ENCODE data around the gene TRANK1.
"Not testable (repeated sequence)": the region's sequence is repeated elsewhere in the genome, so short reads cannot be mapped to it uniquely, and the experiment has no call there.

Gene TRANK1

DNA sequence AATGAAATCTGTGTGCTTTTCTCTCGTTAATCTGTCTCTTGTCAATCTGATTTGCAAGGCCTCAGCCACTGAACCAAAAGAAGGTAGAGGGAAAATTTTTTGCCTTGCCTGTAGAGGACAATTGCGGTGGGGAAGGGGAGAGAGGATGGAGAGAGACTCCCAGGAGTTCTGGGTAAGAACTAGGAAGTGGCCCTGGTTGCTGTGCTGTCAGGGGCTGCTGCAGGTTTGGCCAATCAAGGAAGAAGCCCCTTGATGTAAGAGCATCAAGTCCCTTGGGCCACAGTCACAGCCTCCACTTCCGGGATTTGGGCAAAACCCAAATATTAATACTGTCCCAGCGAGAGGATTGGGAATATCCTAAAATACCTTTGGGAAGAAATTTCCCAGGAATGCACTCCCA lies 43.3 kb downstream of the TRANK1 start:
- no peaks in the 10 kb centered on the region for H3K9me3 ChIP-seq (ENCODE audit: control insufficient read depth in 1 of 2, low read length in 2 of 2)
- H3K27ac ChIP-seq (ENCODE audit: low read length) = no peak overlapping the region
- no peaks in the 10 kb centered on the region for H3K4me1 ChIP-seq (ENCODE audit: control insufficient read depth in 1 of 2, insufficient read depth in 2 of 2, low read length in 2 of 2)
- H3K36me3 ChIP-seq (ENCODE audit: control insufficient read depth in 1 of 2, insufficient read depth in 2 of 2, low read length in 2 of 2) = peaks cover 6 to 16% of the 10 kb centered on the region in 2 donors
- H3K4me3 ChIP-seq (ENCODE audit: low read depth in 1 of 2, low read length in 2 of 2) = no peak overlapping the region
- no peaks in the 10 kb centered on the region for H3K27me3 ChIP-seq (ENCODE audit: low read depth, low read length)

DNA sequence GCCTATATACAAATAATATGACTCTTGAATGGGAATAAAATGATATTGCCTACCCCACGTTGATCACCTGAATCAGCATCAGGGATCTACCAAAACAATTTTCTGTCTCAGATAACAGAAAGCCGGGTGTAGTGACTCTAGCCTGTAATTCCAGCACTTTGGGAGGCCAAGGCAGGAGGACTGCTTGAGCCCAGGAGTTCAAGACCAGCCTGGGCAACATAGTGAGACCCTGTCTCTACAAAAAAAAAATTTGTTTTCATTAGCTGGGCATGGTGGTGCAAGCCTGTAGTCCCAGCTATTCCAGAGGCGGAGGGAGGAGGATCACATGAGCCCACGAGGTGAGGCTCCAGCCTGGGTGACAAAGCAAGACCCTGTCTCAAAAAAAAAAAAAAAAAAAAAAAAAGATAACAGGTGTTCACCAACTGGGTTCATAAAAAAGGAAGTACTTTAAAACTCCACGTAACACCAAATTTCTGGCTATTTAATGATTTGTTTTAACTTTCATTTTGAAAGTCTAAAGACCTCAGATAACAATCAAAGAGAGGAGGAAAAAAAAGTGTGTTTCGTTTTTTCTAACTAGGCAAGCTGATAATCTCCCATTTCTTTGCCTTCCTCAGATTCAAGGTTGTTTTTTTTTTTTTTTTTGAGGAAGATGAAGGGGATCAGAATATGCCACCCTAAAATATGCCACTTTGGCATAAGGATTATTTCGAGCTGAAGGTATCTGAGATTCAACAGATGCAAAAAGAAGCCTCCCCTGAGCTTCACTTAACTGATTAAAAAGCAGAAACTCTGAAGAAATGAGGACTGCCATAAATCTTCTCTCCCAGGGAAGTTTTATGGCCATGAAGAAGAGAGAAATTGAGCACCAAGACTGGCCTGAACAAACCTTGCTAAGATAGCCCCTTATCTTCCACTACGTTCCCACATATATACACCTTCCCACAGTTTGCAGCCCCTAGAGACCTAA lies 44.1 kb downstream of the TRANK1 start:
- no peaks in the 10 kb centered on the region for H3K4me1 ChIP-seq (ENCODE audit: control insufficient read depth in 1 of 2, insufficient read depth in 2 of 2, low read length in 2 of 2)
- H3K27me3 ChIP-seq (ENCODE audit: low read depth, low read length) = no peaks in the 10 kb centered on the region
- H3K4me3 ChIP-seq (ENCODE audit: low read depth in 1 of 2, low read length in 2 of 2) = no peak overlapping the region
- H3K36me3 ChIP-seq (ENCODE audit: control insufficient read depth in 1 of 2, insufficient read depth in 2 of 2, low read length in 2 of 2) = peaks cover 6 to 16% of the 10 kb centered on the region in 2 donors
- no peak overlapping the region for H3K27ac ChIP-seq (ENCODE audit: low read length)
- H3K9me3 ChIP-seq (ENCODE audit: control insufficient read depth in 1 of 2, low read length in 2 of 2) = no peaks in the 10 kb centered on the region

DNA sequence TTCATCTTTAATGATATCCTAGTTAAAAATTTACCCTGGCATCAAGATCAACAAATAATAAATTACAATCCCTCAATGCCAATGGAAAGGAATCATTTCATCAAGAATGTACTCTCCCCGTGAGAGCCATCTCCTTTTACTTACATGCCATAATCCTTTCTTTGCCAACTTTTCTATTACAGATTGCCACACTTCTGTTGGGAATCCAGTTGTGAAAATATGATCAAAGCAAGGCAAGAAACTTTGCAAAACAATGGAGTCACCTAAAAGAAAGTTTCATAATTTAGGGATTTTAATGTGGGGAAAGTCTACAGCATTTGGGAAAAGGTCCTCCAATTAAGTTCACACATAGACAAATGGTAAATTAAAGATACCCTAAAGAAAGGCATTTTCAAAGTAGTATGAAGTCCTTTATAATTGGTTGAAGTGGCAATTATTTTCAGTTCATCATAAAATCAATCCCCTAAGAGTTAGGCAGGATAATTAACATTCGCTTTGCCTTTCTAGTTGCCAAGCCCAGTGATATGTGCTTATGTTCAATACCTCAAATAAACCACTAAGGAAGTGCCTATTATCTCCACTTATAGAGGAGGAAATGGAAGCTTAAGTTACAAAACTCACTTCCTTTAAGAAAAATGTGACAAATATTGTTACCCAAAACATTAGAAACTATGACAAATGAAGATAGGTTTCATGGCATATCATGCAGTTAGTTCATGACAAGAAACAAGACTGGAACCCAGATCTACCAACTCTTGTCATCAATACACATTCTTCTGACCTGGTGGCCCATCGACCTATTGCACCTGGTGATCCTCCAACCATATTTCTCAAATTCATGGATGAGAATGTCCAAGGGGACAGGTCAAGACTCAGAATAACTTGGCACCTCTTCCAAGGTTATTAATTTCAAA lies 49.1 kb downstream of the TRANK1 start:
- Histone ChIP-seq H3K4me1 (ENCODE audit: control insufficient read depth in 1 of 2, insufficient read depth in 2 of 2, low read length in 2 of 2) (peaks cover 0 to 7% of the 10 kb centered on the region in 2 donors), H3K27ac (ENCODE audit: low read length) (no peak overlapping the region), H3K27me3 (ENCODE audit: low read depth, low read length) (no peaks in the 10 kb centered on the region), H3K4me3 (ENCODE audit: low read depth in 1 of 2, low read length in 2 of 2) (no peak overlapping the region), H3K36me3 (ENCODE audit: control insufficient read depth in 1 of 2, insufficient read depth in 2 of 2, low read length in 2 of 2) (peaks cover 20 to 24% of the 10 kb centered on the region in 2 donors), H3K9me3 (ENCODE audit: control insufficient read depth in 1 of 2, low read length in 2 of 2) (no peaks in the 10 kb centered on the region)

DNA sequence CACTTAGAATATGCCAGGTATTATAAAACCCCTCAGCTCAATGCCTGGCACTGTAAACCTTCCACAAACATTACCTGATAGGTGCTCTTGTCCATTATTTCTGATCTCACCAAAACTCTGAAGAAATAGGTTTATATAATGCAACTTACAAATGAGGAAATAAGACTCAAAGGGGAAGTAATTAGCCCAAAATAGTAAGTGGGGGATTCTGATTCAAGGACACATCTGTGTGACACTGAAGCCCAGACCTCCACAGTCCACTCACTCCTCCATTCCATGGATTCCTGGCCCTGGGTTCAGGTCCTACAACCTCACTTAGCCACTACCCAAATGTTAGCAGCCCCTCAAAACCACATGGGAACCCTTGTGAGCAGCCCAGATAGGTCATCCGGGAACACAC lies 49.9 kb downstream of the TRANK1 start:
- Histone ChIP-seq H3K36me3 (ENCODE audit: control insufficient read depth in 1 of 2, insufficient read depth in 2 of 2, low read length in 2 of 2) (peaks cover 22 to 30% of the 10 kb centered on the region in 2 donors), H3K9me3 (ENCODE audit: control insufficient read depth in 1 of 2, low read length in 2 of 2) (no peaks in the 10 kb centered on the region), H3K27me3 (ENCODE audit: low read depth, low read length) (no peaks in the 10 kb centered on the region), H3K27ac (ENCODE audit: low read length) (no peak overlapping the region), H3K4me1 (ENCODE audit: control insufficient read depth in 1 of 2, insufficient read depth in 2 of 2, low read length in 2 of 2) (peaks cover 0 to 7% of the 10 kb centered on the region in 2 donors), H3K4me3 (ENCODE audit: low read depth in 1 of 2, low read length in 2 of 2) (no peak overlapping the region)

DNA sequence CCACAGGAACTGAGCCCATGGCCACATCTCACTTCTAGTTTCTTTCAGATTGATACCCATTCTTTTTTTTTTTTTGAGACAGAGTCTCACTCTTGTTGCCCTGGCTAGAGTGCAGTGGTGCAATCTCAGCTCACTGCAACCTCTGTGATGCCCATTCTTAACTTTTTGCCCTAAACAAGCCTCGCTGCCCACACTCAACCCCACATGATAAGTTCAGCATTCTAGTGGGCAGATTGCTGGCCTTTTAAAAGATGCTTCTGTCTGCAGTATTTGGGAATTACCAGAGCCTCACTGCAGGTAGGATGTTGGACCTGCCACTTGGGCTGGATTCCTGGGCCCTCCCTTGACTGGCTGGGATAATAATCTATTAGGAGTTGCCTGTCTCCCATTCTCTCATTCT lies 51.0 kb downstream of the TRANK1 start:
- H3K4me1 ChIP-seq (ENCODE audit: control insufficient read depth in 1 of 2, insufficient read depth in 2 of 2, low read length in 2 of 2) = peaks cover 0 to 7% of the 10 kb centered on the region in 2 donors
- no peaks in the 10 kb centered on the region for H3K9me3 ChIP-seq (ENCODE audit: control insufficient read depth in 1 of 2, low read length in 2 of 2)
- H3K27me3 ChIP-seq (ENCODE audit: low read depth, low read length) = no peaks in the 10 kb centered on the region
- no peak overlapping the region for H3K4me3 ChIP-seq (ENCODE audit: low read depth in 1 of 2, low read length in 2 of 2)
- no peak overlapping the region for H3K27ac ChIP-seq (ENCODE audit: low read length)
- peaks cover 31 to 32% of the 10 kb centered on the region in 2 donors for H3K36me3 ChIP-seq (ENCODE audit: control insufficient read depth in 1 of 2, insufficient read depth in 2 of 2, low read length in 2 of 2)

DNA sequence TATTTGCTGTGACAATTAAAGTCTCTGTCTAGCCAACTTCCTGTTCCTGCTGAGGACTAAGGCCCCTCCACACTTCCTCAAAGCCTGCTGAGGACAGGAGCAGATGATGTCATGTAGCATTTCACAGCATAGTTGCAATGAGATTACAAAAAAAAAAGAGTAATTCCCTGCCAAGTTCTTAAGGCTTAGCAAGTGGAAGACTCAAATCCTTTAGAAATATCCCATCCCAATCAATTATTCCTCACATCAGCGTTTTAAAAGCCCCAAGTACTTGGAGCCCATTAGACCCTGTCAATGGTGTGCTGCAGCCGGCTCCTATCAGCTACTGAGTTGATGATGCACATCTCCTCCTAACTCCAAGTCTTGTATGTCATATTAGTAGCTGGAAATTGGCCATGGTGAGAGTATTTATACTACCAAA lies 51.7 kb downstream of the TRANK1 start:
- Histone ChIP-seq H3K4me1 (ENCODE audit: control insufficient read depth in 1 of 2, insufficient read depth in 2 of 2, low read length in 2 of 2) (peaks cover 0 to 7% of the 10 kb centered on the region in 2 donors), H3K27me3 (ENCODE audit: low read depth, low read length) (no peaks in the 10 kb centered on the region), H3K4me3 (ENCODE audit: low read depth in 1 of 2, low read length in 2 of 2) (no peak overlapping the region), H3K36me3 (ENCODE audit: control insufficient read depth in 1 of 2, insufficient read depth in 2 of 2, low read length in 2 of 2) (peaks cover 30 to 31% of the 10 kb centered on the region in 2 donors), H3K9me3 (ENCODE audit: control insufficient read depth in 1 of 2, low read length in 2 of 2) (no peaks in the 10 kb centered on the region), H3K27ac (ENCODE audit: low read length) (no peak overlapping the region)

DNA sequence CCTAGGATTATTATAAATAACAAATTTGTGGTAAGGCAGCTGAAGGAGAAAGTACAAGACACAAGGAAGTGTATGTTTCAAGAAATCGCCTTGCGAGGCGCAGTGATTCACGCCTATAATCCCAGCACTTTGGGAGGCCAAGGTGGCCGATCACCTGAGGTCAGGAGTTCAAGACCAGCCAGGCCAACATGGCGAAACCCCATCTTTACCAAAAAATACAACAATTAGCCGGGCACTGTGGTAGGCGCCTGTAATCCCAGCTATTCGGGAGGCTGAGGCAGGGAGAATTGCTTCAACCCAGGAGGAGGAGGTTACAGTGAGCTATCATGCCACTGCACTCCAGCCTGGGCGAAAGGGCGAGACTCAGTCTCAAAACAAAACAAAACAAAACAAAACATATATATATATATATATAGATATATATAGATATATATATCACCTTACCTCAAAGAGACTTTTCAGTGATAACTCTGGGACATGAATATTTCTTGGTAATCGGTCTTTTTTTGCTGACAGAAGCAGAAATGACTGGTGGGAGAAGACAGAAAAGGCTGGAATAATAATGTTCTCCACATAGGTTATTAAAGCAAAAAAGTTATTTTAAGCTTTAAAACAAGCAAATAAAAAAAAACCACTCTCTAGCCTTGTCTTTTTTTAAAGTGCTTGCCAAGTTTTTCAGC lies 52.3 kb downstream of the TRANK1 start:
- Histone ChIP-seq H3K9me3 (ENCODE audit: control insufficient read depth in 1 of 2, low read length in 2 of 2) (no peaks in the 10 kb centered on the region), H3K4me3 (ENCODE audit: low read depth in 1 of 2, low read length in 2 of 2) (no peak overlapping the region), H3K27me3 (ENCODE audit: low read depth, low read length) (no peaks in the 10 kb centered on the region), H3K27ac (ENCODE audit: low read length) (no peak overlapping the region), H3K36me3 (ENCODE audit: control insufficient read depth in 1 of 2, insufficient read depth in 2 of 2, low read length in 2 of 2) (peaks cover 26 to 33% of the 10 kb centered on the region in 2 donors), H3K4me1 (ENCODE audit: control insufficient read depth in 1 of 2, insufficient read depth in 2 of 2, low read length in 2 of 2) (peaks cover 0 to 7% of the 10 kb centered on the region in 2 donors)

DNA sequence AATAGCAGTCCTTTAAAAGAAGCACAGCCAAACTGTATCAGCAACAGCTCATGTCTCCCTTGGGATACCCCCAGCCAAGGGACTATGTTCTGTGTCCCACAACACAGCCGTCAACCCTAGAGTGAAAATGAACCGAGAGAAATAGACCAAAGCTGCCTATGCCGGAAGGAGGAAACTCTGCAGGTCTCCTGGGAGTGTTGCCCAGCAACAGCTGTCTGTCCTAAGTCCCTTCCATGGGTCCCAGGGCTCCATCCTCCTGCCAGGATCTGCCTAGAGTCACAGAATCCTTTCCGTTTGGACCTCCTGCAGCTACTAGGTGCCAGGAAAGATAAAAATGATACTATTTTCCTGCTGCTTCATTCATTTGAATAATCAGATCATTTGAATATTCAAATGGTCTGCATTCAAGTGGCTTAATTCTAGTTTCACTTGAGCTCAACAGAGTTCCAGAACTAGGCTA lies 53.1 kb downstream of the TRANK1 start:
- H3K27ac ChIP-seq (ENCODE audit: low read length) = no peak overlapping the region
- H3K27me3 ChIP-seq (ENCODE audit: low read depth, low read length) = no peaks in the 10 kb centered on the region
- no peaks in the 10 kb centered on the region for H3K9me3 ChIP-seq (ENCODE audit: control insufficient read depth in 1 of 2, low read length in 2 of 2)
- peaks cover 0 to 7% of the 10 kb centered on the region in 2 donors for H3K4me1 ChIP-seq (ENCODE audit: control insufficient read depth in 1 of 2, insufficient read depth in 2 of 2, low read length in 2 of 2)
- H3K4me3 ChIP-seq (ENCODE audit: low read depth in 1 of 2, low read length in 2 of 2) = no peak overlapping the region
- peaks cover 25 to 37% of the 10 kb centered on the region in 2 donors for H3K36me3 ChIP-seq (ENCODE audit: control insufficient read depth in 1 of 2, insufficient read depth in 2 of 2, low read length in 2 of 2)

DNA sequence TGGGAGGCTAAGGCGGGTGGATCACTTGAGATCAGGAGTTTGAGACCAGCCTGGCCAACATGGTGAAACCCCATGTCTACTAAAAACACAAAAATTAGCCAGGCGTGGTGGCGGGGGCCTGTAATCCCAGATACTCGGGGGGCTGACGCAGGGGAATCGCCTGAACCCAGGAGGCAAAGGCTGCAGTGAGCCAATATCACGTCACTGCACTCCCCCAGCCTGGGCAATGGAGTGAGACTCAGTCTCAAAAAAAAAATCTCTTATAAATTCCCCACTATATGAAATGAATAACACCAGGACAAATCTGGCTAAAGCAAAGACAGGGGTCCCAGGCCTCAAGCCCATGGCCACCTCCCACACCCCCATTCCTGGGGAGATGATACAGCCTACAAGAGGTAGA lies 53.8 kb downstream of the TRANK1 start:
- H3K9me3 ChIP-seq (ENCODE audit: control insufficient read depth in 1 of 2, low read length in 2 of 2); H3K4me3 ChIP-seq (ENCODE audit: low read depth in 1 of 2, low read length in 2 of 2); H3K27me3 ChIP-seq (ENCODE audit: low read depth, low read length); H3K4me1 ChIP-seq (ENCODE audit: control insufficient read depth in 1 of 2, insufficient read depth in 2 of 2, low read length in 2 of 2); H3K27ac ChIP-seq (ENCODE audit: low read length): not testable (repeated sequence)
- peaks cover 25 to 37% of the 10 kb centered on the region in 2 donors for H3K36me3 ChIP-seq (ENCODE audit: control insufficient read depth in 1 of 2, insufficient read depth in 2 of 2, low read length in 2 of 2)

DNA sequence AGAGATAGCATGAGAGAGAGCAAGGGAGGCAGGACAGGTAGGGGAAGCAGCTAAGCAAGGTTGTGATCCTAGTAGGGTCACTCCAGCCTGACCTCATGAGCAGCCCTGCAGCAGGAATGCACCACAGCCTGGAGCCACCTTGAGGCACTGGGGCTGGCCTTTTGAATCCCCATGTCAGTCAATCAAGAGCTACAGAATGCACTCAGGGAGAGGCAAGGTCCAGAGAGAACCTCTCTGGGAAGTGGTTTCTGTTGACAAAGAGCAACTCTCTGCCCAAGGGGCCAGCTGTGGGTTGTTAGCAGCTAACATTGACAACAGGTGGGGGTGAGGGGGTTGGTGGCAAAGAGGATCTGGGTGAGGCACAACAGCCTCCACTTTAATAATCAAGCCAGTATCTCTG lies 54.6 kb downstream of the TRANK1 start:
- no peak overlapping the region for H3K27ac ChIP-seq (ENCODE audit: low read length)
- no peaks in the 10 kb centered on the region for H3K27me3 ChIP-seq (ENCODE audit: low read depth, low read length)
- no peaks in the 10 kb centered on the region for H3K9me3 ChIP-seq (ENCODE audit: control insufficient read depth in 1 of 2, low read length in 2 of 2)
- H3K36me3 ChIP-seq (ENCODE audit: control insufficient read depth in 1 of 2, insufficient read depth in 2 of 2, low read length in 2 of 2) = peaks cover 25 to 35% of the 10 kb centered on the region in 2 donors
- no peak overlapping the region for H3K4me3 ChIP-seq (ENCODE audit: low read depth in 1 of 2, low read length in 2 of 2)
- H3K4me1 ChIP-seq (ENCODE audit: control insufficient read depth in 1 of 2, insufficient read depth in 2 of 2, low read length in 2 of 2) = peaks cover 0 to 7% of the 10 kb centered on the region in 2 donors

All from muscle layer of duodenum (tissue), 2 donors.